ENCODE data around the gene MCOLN2.

- TF ChIP-seq, protein P1, sequence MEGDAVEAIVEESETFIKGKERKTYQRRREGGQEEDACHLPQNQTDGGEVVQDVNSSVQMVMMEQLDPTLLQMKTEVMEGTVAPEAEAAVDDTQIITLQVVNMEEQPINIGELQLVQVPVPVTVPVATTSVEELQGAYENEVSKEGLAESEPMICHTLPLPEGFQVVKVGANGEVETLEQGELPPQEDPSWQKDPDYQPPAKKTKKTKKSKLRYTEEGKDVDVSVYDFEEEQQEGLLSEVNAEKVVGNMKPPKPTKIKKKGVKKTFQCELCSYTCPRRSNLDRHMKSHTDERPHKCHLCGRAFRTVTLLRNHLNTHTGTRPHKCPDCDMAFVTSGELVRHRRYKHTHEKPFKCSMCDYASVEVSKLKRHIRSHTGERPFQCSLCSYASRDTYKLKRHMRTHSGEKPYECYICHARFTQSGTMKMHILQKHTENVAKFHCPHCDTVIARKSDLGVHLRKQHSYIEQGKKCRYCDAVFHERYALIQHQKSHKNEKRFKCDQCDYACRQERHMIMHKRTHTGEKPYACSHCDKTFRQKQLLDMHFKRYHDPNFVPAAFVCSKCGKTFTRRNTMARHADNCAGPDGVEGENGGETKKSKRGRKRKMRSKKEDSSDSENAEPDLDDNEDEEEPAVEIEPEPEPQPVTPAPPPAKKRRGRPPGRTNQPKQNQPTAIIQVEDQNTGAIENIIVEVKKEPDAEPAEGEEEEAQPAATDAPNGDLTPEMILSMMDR (conservative IDR thresholded peaks at IDR 0.05 in 1 of 2, IDR thresholded peaks at IDR 0.05 in 1 of 2; ENCODE audit: extremely low read depth in 1 of 2, insufficient read depth in 1 of 2, low read depth in 1 of 2, low read length in 2 of 2), result no peak
- no peak for TF ChIP-seq EZH2 (IDR thresholded peaks at IDR 0.05; ENCODE audit: borderline replicate concordance, low read length)
Observed at GRCh38 chr1:84946631-84947030, 50.3 kb downstream of the MCOLN2 start.
